B cell (primary cell): ENCODE data around the gene NUAK1. TPM values are rescaled to one million over a fixed set of nuclear protein-coding genes. Genes with fewer than 3 reads are reported as not detected.

ENCODE experiments used
- ATAC-seq: fragments of 200-7000 bp; cut with Tn5 transposase; one replicate; pipeline ENCODE4 v1.10.0; 2021; ENCODE audit warnings: low read depth, mild to moderate bottlenecking, moderate number of reproducible peaks, moderate library complexity
- CTCF ChIA-PET: fragments of 350-600 bp; sonication (Branson Sonifier 250); formaldehyde crosslinking; loops from one replicate; lab custom pipeline; 2021; ENCODE audit warnings: antibody characterized with exemption, inconsistent platforms; lab: Charles Lee
- POLR2A ChIA-PET: fragments of 350-600 bp; sonication (Branson Sonifier 250); formaldehyde crosslinking; loops from one replicate; lab custom pipeline; 2021; ENCODE audit warnings: antibody characterized with exemption; lab: Charles Lee
- DNase-seq: peaks from one replicate; pipeline ENCODE4 v3.0.0; 2013
- H2AFZ ChIP-seq: 2 replicates; pipeline ENCODE4 v1.6.1; 2012; ENCODE audit warnings: mild to moderate bottlenecking, low read depth, low read length; ENCODE audit not compliant: insufficient read depth, poor library complexity, severe bottlenecking
- H3K27ac ChIP-seq, 2 donors: 1 replicate in 1 of 2; 2 replicates in 1 of 2; pipeline ENCODE4 v1.5.1; 2012 to 2013; ENCODE audit warnings: low read length in 2 of 2, mild to moderate bottlenecking in 2 of 2, moderate library complexity in 1 of 2
- H3K27me3 ChIP-seq, 4 experiments: fragments of 200-600 bp in 1 of 4; sonication (generic) in 1 of 4; replicated peaks in 1 of 4; 1 replicate in 2 of 4; 2 replicates in 2 of 4; pipeline versions ENCODE4 v1.6.1 to v1.7.0; 2013 to 2016; ENCODE audit warnings: low read length in 3 of 4, mild to moderate bottlenecking in 2 of 4, mixed read lengths in 1 of 4, moderate library complexity in 1 of 4; ENCODE audit not compliant: insufficient read depth in 4 of 4, control insufficient read depth in 3 of 4; ENCODE audit errors: control extremely low read depth in 1 of 4
- H3K36me3 ChIP-seq, 2 experiments: replicated peaks in 1 of 2; 1 replicate in 1 of 2; 2 replicates in 1 of 2; pipeline versions ENCODE4 v1.6.1 to v1.7.1; 2013; ENCODE audit warnings: low read length in 1 of 2; ENCODE audit not compliant: insufficient read depth in 2 of 2, control insufficient read depth in 1 of 2; ENCODE audit errors: control extremely low read depth in 1 of 2, extremely low read depth in 1 of 2
- H3K4me1 ChIP-seq, 2 donors: fragments of 200-600 bp in 1 of 2; sonication (generic) in 1 of 2; 1 replicate in 1 of 2; 2 replicates in 1 of 2; pipeline versions ENCODE4 v1.5.1 to v1.6.1; 2013 to 2017; ENCODE audit warnings: low read length in 2 of 2; ENCODE audit not compliant: control insufficient read depth in 2 of 2, insufficient read depth in 2 of 2
- H3K4me2 ChIP-seq: replicated peaks from 2 replicates; pipeline ENCODE3; 2012; ENCODE audit warnings: mild to moderate bottlenecking, low read depth, low read length; ENCODE audit not compliant: poor library complexity, severe bottlenecking
- H3K4me3 ChIP-seq, 5 experiments: fragments of 200-600 bp in 1 of 5; sonication (generic) in 1 of 5; 1 replicate in 3 of 5; 2 replicates in 2 of 5; pipeline versions ENCODE4 v1.5.1 to v1.7.0; 2011 to 2016; ENCODE audit warnings: low read length in 4 of 5, mild to moderate bottlenecking in 4 of 5, low read depth in 2 of 5, control low read depth in 1 of 5, moderate library complexity in 1 of 5; ENCODE audit not compliant: insufficient read depth in 1 of 5; ENCODE audit errors: control extremely low read depth in 1 of 5, extremely low read depth in 1 of 5
- H3K79me2 ChIP-seq: fragments of 200-600 bp; sonication (generic); one replicate; pipeline ENCODE4 v1.6.0; 2016; ENCODE audit warnings: low read length; ENCODE audit not compliant: control insufficient read depth, insufficient read depth
- H3K9ac ChIP-seq: fragments of 200-600 bp; sonication (generic); 2 replicates; pipeline ENCODE4 v1.6.1; 2017; ENCODE audit warnings: mild to moderate bottlenecking, low read length, moderate library complexity
- H3K9me3 ChIP-seq, 3 donors: one replicate each; pipeline versions ENCODE4 v1.6.1 to v1.7.1; 2013; ENCODE audit warnings: low read length in 2 of 3; ENCODE audit not compliant: control insufficient read depth in 2 of 3, insufficient read depth in 1 of 3; ENCODE audit errors: control extremely low read depth in 1 of 3
- H4K20me1 ChIP-seq: 2 replicates; pipeline ENCODE4 v1.6.0; 2012; ENCODE audit warnings: mild to moderate bottlenecking, low read length; ENCODE audit not compliant: insufficient read depth, control insufficient read depth, poor library complexity, severe bottlenecking
- H3K27ac Mint-ChIP-seq: one replicate; pipeline ENCODE4 v1.8.0; 2021; ENCODE audit warnings: mixed read lengths
- H3K27me3 Mint-ChIP-seq: one replicate; pipeline ENCODE4 v1.8.0; 2021; ENCODE audit warnings: mixed read lengths
- H3K4me1 Mint-ChIP-seq: one replicate; pipeline ENCODE4 v1.8.0; 2021; ENCODE audit warnings: mixed read lengths
- H3K4me3 Mint-ChIP-seq: one replicate; pipeline ENCODE4 v1.8.0; 2021; ENCODE audit warnings: mixed read lengths
- H3K9me3 Mint-ChIP-seq: one replicate; pipeline ENCODE4 v1.8.0; 2022; ENCODE audit warnings: mixed read lengths; ENCODE audit not compliant: insufficient read depth
- CTCF ChIP-seq: fragments of 200-600 bp; IDR thresholded peaks from one replicate; pipeline ENCODE4 v1.8.0; 2022; ENCODE audit warnings: antibody characterized with exemption, mild to moderate bottlenecking
- EZH2 ChIP-seq: IDR thresholded peaks from 2 replicates; pipeline ENCODE4 v1.6.1; 2012; ENCODE audit warnings: borderline replicate concordance, low read depth, mild to moderate bottlenecking, moderate library complexity, low read length; ENCODE audit not compliant: insufficient read depth, poor library complexity, severe bottlenecking
- WGBS: methylation state at CpG from one replicate; pipeline ENCODE4 v1.1.5; 2013; ENCODE audit warnings: missing lambda C conversion rate; ENCODE audit not compliant: insufficient coverage; 5-methylcytosine and 5-hydroxymethylcytosine counted together
- intact Hi-C: fragments of 100-400 bp; cut with micrococcal nuclease; formaldehyde crosslinking; loops from one replicate; pipeline ENCODE4 v1.10.0; 2022
- polyA plus RNA-seq: library from polyadenylated mRNA; depleted of rRNA; stranded (reverse); fragments of >200 nt; gene quantifications from 2 replicates; pipeline ENCODE4 v1.2.3, GENCODE V29; 2012
- total RNA-seq, 2 donors: library from RNA; stranded (reverse); fragments of 120-200 nt in 1 of 2; gene quantifications; 1 replicate in 1 of 2; 2 replicates in 1 of 2; pipeline versions ENCODE4 v1.2.3 to v1.2.4, GENCODE V29; 2013 to 2022

The NUAK1 gene
- total and polyA plus RNA-seq, 2 donors (not counting 1 experiment from before 2014, with no cell fraction given) = not detected

- no CpG with 5 or more reads among the region's 1 CpG for WGBS
- H3K4me2 ChIP-seq = no peak overlapping the region
- H3K27ac ChIP-seq = no peak overlapping the region
- no peaks in the 10 kb centered on the region for H3K4me1 ChIP-seq
- CTCF ChIA-PET = no interaction called here
- H3K9me3 ChIP-seq = no peaks in the 10 kb centered on the region
- ATAC-seq = no peak
- TF ChIP-seq CTCF (no peak), EZH2 (no peak)
- no peaks in the 10 kb centered on the region for H3K9me3 Mint-ChIP-seq
- no peaks in the 10 kb centered on the region for H3K36me3 ChIP-seq
- no peaks in the 10 kb centered on the region for H3K27me3 ChIP-seq
- POLR2A ChIA-PET = no interaction called here
- no peak overlapping the region for H2AFZ ChIP-seq
- intact Hi-C loops = no loop called here
- H4K20me1 ChIP-seq = no peaks in the 10 kb centered on the region
- H3K79me2 ChIP-seq = no peaks in the 10 kb centered on the region
- no peak overlapping the region for H3K4me3 Mint-ChIP-seq
- H3K27ac Mint-ChIP-seq = no peak overlapping the region
- no peaks in the 10 kb centered on the region for H3K4me1 Mint-ChIP-seq
- peaks cover 9% of the 10 kb centered on the region for H3K27me3 Mint-ChIP-seq
- H3K4me3 ChIP-seq = no peak overlapping the region
- DNase-seq = no peak
- H3K9ac ChIP-seq = no peak overlapping the region
Observed at GRCh38 chr12:106029532-106029931, 109.2 kb downstream of the NUAK1 start.

DNA sequence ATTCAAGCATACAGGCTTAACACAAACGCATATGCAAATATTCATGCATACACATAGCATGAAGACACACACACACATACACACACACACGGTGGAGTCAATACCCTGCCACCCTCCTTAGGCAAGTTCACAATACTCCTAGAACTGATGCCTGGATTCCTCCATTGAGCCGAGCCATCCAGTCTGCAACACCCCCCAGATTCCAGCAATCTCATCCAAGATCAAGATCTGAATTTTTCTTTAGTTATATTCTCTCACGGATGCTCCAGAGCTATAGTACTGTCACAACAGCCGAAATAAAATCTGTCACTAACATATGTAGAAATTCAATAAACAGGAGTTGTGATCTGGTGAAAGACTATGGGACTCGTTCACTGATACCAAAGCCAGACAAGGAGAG, 110.8 kb downstream of the NUAK1 start:
- H3K27ac Mint-ChIP-seq = no peak overlapping the region
- H3K4me1 Mint-ChIP-seq = no peaks in the 10 kb centered on the region
- no peaks in the 10 kb centered on the region for H3K9me3 Mint-ChIP-seq
- no peak overlapping the region for H3K9ac ChIP-seq
- no peak overlapping the region for H3K4me2 ChIP-seq
- no peaks in the 10 kb centered on the region for H4K20me1 ChIP-seq
- H3K79me2 ChIP-seq = no peaks in the 10 kb centered on the region
- TF ChIP-seq EZH2 (no peak), CTCF (no peak)
- no peak overlapping the region for H3K4me3 ChIP-seq
- ATAC-seq = no peak
- H3K27me3 Mint-ChIP-seq = peaks cover 9% of the 10 kb centered on the region
- H3K36me3 ChIP-seq = no peaks in the 10 kb centered on the region
- CTCF ChIA-PET = no interaction called here
- 94% methylated on average over 2 of the region's 6 CpGs for WGBS
- no peaks in the 10 kb centered on the region for H3K9me3 ChIP-seq
- no peak overlapping the region for H3K4me3 Mint-ChIP-seq
- H3K27me3 ChIP-seq = no peaks in the 10 kb centered on the region
- H3K4me1 ChIP-seq = no peaks in the 10 kb centered on the region
- POLR2A ChIA-PET = no interaction called here
- no peak for DNase-seq
- intact Hi-C loops = no loop called here
- H2AFZ ChIP-seq = no peak overlapping the region
- H3K27ac ChIP-seq = no peak overlapping the region
